ENCODE results near the gene ESRP2.

DNA sequence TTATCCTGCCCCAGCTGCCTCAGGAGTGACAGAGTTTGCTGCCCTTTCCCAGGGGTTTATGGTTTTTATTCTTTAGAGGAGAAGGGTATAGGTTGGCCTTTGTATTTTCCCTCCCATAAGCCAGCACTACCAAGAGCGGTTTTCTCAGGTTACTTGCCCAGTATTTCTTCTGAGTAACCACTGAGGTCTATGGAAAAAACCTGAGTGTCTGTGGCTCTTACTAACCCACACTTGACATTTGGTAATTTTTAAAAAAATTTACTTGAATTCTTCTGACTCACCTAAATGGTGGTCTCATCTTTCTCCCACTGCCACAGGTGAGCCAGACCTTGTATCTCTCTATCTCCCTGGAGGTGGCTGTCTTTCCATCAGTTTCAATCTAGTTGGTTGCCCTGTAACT is 34.4 kb upstream of the ESRP2 start:
- TF ChIP-seq EZH2 (IDR thresholded peaks at IDR 0.05; ENCODE audit: borderline replicate concordance, low read depth, low read length, poor library complexity, severe bottlenecking), result no peak
- TF ChIP-seq CTCF (conservative IDR thresholded peaks at IDR 0.05; ENCODE audit: low read depth, low read length), result no peak

Measured in A673 (cell line).